T-helper 1 cell treated with Interleukin-12 subunit alpha and Interleukin-12 subunit beta and Interleukin-4 antibody, amounts not matched to agents 30 ng/mL and 1 ng/mL, for 36 hours (primary cell): ENCODE data around the gene NDUFS5. TPM values are rescaled to one million over a fixed set of nuclear protein-coding genes. Genes with fewer than 3 reads are reported as not detected.
"Not testable (repeated sequence)": the region's sequence is repeated elsewhere in the genome, so short reads cannot be mapped to it uniquely, and the experiment has no call there.

Experiments used
- intact Hi-C: fragments of 100-400 bp; cut with micrococcal nuclease; formaldehyde crosslinking; loops from one replicate; pipeline ENCODE4 v1.15.1; 2024
- total RNA-seq: library from RNA; stranded (reverse); gene quantifications from 2 replicates; pipeline ENCODE4 v1.2.3, GENCODE V29; 2022

NDUFS5 gene
- total RNA-seq, 1 donor from 2014 or later: 131 TPM

DNA sequence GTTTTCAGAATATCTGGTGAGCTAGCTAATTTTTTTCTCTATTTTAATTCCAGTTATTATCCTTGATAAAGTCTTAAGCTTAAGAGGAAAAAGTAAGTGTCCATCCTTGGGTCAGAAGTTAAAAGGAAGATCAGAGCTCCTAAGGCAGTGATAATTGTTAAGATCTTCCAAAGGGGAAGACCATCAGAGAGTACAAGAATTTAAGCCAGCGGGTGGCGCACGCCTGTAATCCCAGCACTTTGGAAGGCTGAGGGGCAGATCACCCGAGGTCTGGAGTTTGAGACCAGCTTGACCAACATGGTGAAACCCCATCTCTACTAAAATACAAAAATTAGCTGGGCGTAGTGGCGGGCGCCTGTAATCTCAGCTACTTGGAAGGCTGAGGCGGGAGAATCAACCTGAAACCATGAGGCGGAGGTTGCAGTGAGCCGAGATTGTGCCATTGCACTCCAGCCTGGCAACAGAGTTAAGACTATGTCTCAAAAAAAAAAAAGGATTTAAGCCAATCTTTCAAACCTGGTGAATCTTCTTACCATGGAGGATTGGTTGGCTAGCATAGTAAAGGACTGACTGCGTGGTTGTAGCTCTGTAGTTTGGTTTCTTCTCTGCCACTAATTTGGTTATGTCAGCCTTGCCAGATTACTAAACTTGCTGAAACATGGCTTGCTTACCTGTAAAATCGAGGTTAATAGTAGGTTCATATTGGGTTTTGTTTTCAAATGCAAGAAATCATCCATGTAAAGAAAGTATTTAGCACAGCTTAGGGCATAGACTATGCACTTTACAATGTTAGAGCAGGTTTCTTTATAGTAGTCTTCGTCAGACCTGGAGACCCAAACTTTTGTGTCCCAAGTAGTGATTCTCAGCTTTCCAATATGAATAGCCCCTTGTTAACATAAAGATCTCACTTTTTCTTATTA lies 19.2 kb upstream of the NDUFS5 start:
- intact Hi-C loops: no loop called here

DNA sequence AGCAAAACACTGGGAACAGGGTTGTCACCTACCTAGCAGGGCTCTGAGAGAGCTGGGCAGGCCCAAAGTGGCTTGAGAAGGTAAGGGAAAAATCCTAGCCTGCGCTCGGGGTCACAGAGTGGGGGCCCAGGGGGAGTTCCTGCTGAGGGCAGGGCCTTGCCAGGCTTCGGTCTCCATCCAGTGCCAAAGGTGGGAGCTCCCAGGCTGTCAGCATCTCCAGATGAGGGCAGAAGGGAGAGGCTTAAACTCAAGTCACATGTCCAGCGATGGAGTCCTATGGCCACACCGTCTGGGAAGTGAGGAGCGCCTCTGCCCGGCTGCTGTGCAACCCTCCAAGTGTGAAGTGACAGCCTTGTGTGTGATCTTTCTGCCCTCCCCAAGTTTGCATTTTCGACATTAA lies 11.2 kb upstream of the NDUFS5 start:
- intact Hi-C loops: not testable (repeated sequence)

- intact Hi-C loops: no loop called here
These were observed 9.5 kb upstream of the NDUFS5 start for GRCh38 chr1:39016604-39017171.

- intact Hi-C loops: no loop called here
These were observed 8.9 kb upstream of the NDUFS5 start for GRCh38 chr1:39017266-39017665.

DNA sequence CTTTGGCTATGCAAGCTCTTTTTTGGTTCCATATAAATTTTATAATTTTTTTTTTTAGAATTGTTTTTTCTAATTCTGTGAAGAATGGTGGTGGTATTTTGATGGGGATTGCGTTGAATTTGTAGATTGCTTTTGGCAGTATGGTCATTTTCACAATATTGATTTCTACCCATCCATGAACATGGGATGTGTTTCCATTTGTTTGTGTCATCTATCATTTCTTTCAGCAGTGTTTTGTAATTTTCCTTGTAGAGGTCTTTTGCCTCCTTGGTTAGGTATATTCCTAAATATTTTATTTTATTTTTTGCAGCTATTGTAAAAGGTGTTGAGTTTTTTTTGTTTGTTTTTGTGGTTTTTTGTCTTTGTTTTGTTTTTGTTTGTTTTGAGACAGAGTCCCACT lies 5.7 kb upstream of the NDUFS5 start:
- intact Hi-C loops: not testable (repeated sequence)

DNA sequence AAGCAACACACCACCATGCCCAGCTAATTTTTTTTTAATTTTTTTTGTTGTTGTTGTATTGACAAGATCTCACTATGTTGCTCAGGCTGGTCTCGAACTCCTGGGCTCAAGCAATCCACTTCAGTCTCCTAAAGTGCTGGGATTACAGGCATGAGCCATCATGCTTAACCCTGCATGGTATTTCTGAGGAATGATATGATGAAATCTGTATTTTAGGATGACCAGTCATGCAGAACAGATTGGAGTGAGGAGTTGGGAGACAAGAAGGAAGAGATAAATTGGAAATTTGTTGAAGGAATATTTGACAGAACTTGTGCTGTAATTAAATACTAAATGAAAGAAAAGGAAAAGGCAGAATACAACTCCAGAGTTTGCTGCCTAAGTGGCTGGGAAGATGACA lies 4.7 kb upstream of the NDUFS5 start:
- intact Hi-C loops: no loop called here

GRCh38 chr1:39023140-39023539 lies 3.0 kb upstream of the NDUFS5 start:
- intact Hi-C loops: no loop called here

DNA sequence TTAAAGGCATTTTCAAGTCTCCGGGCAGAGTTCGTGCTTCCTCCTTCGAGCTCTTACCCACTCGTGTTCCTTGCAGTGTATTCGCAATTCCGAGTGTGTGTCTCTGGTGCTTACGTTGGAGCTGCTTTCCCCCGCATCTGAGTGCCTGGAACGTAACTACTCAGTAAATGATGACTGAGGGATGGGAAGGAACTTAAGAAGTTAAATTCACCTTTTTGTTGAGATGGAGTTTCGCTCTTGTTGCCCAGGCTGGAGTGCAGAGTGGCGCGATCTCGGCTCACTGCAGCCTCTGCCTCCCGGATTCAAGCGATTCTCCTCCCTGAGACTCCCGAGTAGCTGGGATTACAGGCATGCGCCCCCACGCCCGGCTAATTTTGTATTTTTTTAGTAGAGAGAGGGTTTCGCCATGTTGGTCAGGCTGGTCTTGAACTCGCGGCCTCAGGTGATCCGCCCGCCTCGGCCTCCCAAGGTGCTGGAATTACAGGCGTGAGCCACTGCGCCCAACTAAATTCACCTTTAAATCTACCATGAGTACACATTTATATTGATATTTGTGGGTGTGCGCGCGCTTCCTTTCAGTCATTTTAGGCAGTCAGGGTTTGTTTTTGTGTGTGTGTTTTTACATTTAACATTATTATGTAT lies 837 bp downstream of the NDUFS5 start:
- intact Hi-C loops: loop anchor here (1.0 to 2.0 kb wide), 7 partner anchors 7 to 170 kb away; partner anchors contain the start of genes AKIRIN1, MYCBP and RRAGC

- intact Hi-C loops: loop anchor here (1.0 to 2.0 kb wide), 3 partner anchors 8 to 175 kb away; partner anchors contain the start of genes MYCBP, NDUFS5 and RRAGC
These were observed 8.0 kb downstream of the NDUFS5 start for GRCh38 chr1:39034114-39034654.

- intact Hi-C loops: no loop called here
These were observed 10.5 kb downstream of the NDUFS5 start for GRCh38 chr1:39036678-39037077.

- intact Hi-C loops: no loop called here
These were observed 17.4 kb downstream of the NDUFS5 start for GRCh38 chr1:39043513-39043912.

GRCh38 chr1:39044762-39045161 lies 18.6 kb downstream of the NDUFS5 start:
- intact Hi-C loops: no loop called here

GRCh38 chr1:39045231-39045630 lies 19.1 kb downstream of the NDUFS5 start:
- intact Hi-C loops: no loop called here

- intact Hi-C loops: no loop called here
These were observed 20.6 kb downstream of the NDUFS5 start for GRCh38 chr1:39046613-39047210.

DNA sequence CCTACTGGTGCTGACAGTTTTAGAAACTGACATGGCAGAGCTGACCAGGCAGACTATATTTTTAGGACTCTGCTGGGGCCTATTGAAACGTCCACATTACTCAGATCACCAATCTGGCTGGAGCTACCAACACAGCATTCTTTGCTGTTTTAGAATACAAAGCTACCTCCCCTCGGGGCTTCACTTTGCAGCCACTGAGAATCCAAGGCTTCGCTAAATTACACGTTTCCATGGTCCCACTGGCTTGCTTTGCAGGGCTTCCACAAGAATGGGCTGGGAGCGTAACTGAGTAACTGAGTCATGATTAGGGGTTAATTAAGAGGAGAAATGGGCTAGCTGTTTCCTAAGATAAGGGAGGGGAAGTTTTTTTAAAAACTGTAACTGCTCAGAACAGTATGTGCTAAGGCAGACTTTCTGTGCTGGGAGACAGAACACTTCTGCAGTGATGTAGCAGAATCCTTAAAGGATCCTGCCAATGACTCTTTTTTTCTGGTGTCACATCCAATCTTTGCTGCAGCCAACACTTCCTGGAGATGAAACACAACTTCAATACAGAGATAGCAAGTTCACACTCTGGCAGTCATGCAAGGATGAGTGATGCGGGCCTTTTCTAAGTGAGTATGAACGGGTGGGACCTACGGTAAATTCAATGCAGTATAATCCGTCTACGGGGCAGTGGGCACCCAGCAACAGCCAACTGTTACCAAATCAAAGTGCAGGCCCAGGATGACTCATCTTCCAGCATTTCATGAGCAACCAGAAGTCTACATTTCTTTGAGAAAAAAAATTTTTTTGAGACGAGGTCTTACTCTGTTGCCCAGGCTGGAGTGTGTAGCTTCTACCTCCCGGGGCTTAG lies 21.5 kb downstream of the NDUFS5 start:
- intact Hi-C loops: no loop called here

DNA sequence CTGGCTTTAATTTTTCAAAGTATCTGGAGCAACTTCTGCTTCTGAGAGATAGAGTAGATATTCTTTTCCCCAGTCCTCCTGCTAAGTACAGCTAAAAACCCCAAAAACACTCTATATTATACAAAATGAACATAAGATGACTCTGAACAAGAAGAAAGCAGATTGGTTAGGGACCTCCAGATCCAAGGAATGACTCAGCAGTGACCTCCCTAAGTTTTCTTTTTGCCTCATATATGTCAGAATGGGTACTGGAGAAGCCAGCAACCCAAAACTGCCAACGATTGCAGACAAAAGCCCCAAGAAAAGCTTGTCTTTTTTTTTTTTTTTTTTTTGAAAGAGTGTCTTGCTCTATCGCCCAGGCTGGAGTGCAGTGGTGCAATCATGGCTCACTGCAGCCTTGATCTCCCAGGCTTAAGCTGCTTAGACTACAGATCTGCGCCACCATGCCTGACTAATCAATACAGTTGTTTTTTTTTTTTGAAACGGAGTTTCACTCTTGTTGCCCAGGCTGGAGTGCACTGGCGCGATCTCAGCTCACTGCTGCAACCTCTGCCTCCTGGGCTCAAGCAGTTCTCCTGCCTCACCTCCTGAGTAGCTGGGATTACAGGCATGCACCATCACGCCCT lies 22.7 kb downstream of the NDUFS5 start:
- intact Hi-C loops: no loop called here

DNA sequence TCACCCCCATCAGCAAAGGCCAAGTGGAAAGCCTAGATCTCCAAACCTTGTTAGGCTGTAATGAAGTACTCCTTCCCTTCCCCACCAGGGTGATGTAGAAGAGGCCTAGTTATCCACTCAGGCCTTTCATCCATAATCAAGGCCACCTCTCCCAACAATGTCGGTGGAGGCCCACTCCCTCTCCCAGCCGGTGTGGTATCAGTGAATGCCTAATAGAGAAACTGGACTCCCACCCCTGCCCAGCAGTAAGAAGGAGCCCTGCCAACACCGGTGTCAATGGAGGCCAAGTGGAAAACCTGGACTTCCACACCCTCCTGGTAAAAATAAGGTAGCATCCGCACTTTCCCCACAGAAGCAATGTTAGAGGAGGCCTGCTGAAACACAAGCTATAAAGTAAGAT lies 23.9 kb downstream of the NDUFS5 start:
- intact Hi-C loops: no loop called here

GRCh38 chr1:39051193-39051850 lies 25.2 kb downstream of the NDUFS5 start:
- intact Hi-C loops: not testable (repeated sequence)

DNA sequence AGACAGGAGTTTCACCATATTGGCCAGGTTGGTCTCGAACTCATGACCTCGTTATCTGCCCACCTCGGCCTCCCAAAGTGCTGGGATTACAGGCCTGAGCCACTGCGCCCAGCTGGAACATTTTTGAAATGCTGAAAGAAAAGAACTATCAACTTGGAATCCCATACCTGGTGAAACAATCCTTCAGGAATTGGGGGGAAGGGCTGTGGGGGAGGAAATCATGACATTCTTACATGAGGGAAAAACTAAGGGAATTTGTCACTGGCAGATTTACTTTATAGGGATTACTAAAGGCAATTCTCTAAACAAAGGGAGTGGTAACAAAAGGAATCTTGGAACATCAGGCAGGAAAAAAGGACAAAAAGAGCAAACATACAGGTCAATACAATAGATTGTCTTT lies 25.8 kb downstream of the NDUFS5 start:
- intact Hi-C loops: no loop called here
